Measurements from ENCODE around the gene GPR180.

- no peak for TF ChIP-seq EZH2 (IDR thresholded peaks at IDR 0.05; ENCODE audit: insufficient read depth, poor library complexity, severe bottlenecking)
- TF ChIP-seq EZH2phosphoT487 (IDR thresholded peaks at IDR 0.05; ENCODE audit: insufficient read depth, low read depth) = no peak
Observed at GRCh38 chr13:94559222-94559795, 42.3 kb upstream of the GPR180 start.

All from GM23248 (cell line).